GM12873 (cell line): Measurements from ENCODE around the gene STMN3.

Experiments used
- TF ChIP-seq, protein P1 (sequence below): IDR thresholded peaks from 2 replicates; pipeline ENCODE4 v1.5.1; 2012; ENCODE audit warnings: low read depth, mild to moderate bottlenecking, moderate library complexity, low read length, control low read depth; ENCODE audit not compliant: insufficient read depth; ENCODE audit errors: missing control alignments

Gene STMN3

DNA sequence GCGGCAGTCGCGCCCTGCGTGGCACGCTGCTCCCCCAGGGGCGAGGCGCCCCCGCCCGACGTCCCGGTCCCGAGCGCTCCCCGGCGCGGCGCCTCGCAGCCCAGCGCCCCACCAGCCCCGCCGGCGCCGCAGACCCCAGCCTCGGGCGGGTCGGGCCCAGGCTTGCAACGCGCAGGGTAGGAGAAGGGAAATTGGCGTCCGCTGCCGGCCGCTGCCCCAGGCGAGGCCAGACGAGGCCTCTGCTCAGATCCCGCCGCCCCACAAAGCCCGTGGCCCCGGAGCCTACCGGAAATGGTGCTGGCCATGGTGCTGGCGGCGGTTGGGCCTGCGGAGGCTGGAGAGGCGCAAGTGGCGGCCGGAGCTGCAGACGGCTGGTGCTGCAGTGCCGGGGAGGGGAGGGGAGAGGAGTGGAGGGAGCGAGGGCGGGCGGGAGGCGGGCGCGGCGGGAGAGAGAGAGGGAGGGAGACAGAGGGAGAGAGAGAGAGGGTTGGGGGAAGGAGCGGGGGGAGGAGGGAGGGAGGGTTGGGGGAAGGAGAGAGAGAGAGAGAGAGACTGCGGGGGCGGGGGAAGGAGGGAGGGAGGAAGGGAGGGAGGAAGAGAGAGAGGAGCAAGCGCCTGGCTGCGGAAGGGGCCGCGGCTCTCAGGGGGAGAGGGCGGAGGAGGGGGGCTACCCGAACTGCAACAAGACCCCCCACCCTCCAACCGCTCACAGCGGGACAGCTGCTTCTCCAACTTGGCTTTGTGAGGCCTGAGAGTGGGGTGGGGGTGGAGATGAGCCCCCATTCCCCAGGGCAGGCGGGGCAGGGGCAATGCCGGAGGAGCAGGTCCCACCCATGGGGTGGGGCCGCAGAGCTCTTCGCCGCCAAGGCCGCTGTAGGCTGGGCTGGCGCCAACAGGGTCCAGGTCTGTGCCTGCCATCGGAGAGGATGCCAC lies at the start of gene STMN3:
Gene STMN3, minus strand, starts transcription at position 384 of the 933 bp plus-strand sequence. Its CDS starts 79 bp downstream, at position 305.
- TF ChIP-seq, protein P1, sequence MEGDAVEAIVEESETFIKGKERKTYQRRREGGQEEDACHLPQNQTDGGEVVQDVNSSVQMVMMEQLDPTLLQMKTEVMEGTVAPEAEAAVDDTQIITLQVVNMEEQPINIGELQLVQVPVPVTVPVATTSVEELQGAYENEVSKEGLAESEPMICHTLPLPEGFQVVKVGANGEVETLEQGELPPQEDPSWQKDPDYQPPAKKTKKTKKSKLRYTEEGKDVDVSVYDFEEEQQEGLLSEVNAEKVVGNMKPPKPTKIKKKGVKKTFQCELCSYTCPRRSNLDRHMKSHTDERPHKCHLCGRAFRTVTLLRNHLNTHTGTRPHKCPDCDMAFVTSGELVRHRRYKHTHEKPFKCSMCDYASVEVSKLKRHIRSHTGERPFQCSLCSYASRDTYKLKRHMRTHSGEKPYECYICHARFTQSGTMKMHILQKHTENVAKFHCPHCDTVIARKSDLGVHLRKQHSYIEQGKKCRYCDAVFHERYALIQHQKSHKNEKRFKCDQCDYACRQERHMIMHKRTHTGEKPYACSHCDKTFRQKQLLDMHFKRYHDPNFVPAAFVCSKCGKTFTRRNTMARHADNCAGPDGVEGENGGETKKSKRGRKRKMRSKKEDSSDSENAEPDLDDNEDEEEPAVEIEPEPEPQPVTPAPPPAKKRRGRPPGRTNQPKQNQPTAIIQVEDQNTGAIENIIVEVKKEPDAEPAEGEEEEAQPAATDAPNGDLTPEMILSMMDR: no peak

DNA sequence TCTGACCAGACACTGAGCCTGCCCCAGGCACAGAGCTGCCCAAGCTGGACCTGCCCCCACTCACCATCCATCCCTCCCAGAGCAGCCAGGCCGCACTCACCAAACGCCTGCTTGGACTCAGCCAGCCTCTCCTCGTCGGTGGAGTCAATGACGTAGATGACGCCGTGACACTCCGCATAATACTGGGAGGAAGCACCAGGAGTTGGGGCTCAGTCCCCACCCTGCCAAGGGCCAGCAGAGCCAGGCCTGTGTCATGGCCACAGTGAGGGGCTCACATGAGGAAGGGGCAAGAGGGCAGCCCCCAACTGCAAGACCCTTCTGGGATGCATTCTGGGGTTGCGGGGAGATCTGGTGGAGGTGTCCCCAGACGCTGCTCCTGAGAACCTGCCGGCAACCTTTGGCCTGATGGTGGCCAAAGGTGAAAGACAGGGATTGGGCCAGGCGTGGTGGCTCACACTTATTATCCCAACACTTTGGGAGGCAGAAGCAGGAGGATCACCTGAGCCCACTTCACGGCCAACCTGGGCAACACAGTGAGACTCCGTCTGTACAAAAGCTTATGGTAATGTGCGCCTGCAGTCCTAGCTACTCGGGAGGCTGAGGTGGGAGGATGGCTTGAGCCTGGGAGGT lies 48.9 kb upstream of the STMN3 start:
- TF ChIP-seq, protein P1: no peak

DNA sequence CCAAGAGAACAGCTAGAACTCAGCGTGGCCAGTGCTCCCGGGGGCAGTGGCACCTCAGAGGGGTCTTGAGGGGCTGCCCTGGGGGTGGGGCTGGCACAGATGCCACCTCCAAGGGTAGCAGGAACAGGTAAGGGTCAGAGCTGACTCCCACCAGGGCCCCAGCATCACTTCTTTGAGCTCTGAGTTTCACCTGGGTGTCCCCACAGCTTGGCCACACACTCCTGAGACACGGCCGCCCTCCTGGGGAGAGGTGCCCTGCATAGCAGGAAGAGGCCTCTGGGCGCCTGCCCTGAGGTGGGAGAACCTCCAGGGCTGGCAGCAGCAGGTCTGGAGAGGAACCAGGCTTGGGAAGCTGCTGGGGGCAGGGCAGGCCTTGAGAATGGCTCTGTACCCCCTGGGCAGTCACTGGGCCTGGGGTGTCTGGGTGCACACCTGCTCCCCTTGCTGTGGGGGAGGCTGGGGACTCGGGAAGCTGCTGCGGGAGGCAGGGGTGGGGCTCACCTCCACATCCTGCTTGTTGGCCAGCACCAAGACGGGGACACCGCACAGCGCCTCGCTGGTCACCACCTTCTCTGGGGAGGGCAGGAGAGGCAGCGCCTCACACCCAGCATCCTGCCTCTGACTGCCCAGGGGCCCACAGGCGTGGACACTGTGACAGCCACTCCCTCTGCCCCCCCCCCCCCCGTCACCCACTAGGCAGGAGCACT lies 48.3 kb upstream of the STMN3 start:
- TF ChIP-seq, protein P1: no peak

DNA sequence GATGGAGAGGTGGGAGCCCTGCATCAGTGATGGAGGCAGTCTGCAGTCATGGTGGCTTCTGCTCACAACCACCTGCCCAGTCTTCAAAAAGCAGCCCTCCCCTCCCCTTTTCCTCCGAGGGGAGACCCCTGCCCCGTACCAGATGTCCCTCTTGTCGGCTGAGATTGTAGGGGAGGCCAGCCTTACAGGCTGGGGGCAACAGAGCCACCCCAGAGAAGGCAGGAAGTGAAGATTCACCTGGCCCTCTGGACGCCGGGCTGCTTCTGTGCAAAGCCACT lies 47.8 kb upstream of the STMN3 start:
- TF ChIP-seq, protein P1: no peak

DNA sequence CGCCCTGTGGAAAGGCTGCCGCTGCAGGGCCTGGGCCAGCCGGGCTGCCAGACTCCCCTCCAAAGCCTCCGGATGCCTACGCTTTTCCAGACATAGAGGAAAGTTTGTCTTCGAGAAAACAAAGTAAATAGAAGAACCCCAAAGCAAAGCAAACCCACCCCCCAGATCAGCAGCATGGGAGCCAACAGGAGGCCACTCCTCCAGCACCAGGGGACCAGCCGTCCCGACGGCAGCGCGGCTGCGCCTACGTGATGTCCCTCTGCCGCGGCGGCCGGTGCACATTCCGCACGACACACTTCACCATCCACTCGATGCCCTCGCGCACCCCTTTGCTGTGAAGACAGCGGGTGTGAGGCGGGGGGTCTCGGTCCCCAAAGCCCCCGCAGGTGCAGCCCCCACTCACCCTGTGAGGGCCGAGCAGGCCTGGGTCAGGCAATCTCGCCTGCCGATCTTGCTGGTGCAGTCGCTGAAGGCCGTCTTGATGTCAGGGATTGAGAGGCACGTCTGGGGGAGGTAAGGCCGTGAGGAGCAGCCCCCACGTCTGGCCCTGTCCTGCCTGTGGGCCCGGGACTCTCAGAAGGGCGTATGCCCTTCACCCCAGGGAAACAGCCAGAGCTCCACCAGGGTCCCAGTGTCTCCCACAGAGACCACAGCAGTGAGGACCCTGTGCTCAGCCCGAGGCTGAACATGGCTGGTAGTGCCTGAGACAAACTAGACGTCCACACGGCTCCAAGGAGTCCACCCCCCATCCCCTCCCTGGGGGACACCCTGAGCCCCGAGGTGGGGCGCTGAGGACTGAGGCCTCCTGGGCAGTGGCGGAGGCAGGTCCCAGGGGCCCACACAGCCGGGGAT lies 47.2 kb upstream of the STMN3 start:
- TF ChIP-seq, protein P1: no peak

DNA sequence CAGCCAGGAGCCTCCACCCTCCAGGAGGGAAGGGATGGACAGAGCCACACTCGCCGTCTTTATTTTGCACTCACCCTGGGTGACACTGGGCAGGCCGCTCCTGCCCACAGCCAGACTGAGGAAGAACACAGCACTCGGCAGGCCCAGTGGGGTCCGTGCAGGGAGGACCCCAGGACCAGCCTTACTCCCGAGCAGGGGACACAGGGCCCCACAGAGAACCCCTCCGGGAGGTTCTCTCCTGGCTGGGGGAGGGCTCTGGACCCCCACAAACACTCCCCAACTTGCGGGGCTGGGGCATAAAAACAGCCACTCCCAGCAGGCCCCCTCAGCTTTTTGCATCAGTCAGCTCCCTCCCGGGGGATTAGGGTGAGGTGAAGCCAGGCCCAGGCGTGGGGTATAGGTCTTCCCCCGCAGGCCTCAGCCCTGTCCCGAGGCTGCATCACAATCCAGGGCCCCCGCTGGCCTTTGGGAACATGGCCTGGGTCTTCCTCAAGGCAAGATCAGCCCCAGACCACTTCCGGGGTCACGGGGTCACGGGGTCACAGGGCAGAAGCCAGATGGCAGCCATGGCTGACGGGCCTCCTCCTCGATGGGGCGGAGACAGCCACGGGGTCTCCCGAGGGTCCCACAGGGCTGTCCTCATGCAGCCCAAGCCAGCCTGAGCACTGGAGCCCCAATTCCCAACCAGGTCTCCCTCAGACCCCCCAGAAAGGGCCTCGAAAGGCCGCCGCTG lies 46.4 kb upstream of the STMN3 start:
- TF ChIP-seq, protein P1: no peak
